ENCODE results near the gene CACNA2D3.

The CACNA2D3 gene

GRCh38 chr3:54988838-54989630 is 866.7 kb downstream of the CACNA2D3 start:
- peak; percentile 81 for DNase-seq

DNA sequence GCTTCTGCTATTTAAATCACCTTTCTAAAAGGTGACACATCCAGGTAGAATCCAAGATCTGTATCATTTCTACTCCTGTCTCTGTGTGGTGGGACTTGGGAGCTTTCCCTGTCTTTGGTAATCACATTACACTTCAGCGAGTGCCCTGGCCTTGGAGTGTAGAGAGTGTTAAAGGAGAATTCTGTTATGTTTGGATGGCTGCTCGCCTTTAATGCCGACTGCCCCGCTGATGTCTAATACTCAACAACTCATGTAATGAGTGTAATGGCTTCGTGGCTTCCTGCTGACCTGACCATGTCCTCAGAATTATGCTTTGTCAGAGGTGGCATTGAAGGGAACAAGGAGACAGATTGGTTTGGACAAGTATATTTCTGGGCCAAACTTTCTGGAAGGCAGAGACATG is 871.8 kb downstream of the CACNA2D3 start:
- no peak for DNase-seq

DNA sequence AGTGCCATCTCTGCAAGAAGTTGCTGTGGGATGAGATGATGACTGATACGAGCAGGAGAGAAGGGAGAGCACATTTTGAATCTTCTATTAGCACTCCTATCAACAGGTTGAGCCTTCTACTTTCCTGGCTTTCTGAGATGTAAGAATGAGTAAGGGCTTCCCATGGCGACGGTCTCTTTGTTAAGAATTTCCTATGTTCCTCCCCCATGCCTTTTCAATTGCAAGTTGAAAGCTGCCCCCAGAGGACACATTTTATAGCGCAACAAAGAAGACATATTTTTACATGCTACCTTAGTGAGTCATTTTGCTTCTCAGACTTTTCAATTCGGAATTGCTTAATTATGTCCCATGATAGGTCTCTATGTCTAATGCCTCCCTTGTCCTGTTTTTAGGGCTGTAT is 876.8 kb downstream of the CACNA2D3 start:
- peak; percentile 93 for DNase-seq

DNA sequence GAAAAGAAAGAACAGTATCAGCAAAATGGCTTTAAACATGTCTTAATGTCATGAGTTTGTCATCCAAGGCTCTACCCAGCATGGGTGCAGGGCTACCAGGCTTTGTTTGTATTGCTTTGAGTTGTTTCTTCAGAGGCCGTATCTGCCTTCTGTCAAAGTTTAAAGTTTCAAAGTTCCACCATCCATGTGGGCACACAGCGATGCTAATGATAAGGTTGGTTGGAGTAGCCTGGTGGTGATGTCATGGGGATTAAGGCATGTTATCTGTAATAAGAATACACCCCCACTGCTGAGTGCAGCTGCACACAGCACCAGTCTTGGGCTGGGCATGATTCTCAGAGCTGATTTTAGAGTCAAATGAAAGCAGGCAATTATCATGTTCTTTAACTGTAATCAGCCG is 877.5 kb downstream of the CACNA2D3 start:
- DNase-seq: no peak

DNA sequence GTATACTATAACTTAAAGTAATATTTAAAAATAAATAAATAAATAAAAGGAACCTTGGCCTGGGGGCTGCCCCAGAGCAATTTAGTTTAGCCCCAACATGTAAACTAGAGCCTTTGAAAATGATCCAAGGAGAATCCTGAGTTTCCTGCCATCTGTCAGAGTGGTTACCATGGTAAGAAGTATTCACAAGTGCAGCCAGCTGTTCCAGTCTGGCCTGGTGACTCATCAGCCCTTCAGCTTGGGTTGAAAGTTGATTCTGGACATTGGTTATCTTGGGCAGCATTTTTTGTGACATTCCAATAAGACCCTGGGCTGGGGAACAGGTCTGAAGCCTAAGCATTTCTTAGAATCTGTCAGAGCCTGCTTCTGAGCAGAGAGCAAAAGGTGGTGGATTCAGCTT is 878.2 kb downstream of the CACNA2D3 start:
- peak; percentile 75 for DNase-seq

GRCh38 chr3:55000953-55001352 is 878.6 kb downstream of the CACNA2D3 start:
- DNase-seq: no peak

GRCh38 chr3:55002416-55002930 is 880.1 kb downstream of the CACNA2D3 start:
- DNase-seq: no peak

GRCh38 chr3:55006244-55006676 is 883.9 kb downstream of the CACNA2D3 start:
- DNase-seq: peak; percentile 25

- DNase-seq: no peak
These were observed 885.6 kb downstream of the CACNA2D3 start for GRCh38 chr3:55007971-55008370.

DNA sequence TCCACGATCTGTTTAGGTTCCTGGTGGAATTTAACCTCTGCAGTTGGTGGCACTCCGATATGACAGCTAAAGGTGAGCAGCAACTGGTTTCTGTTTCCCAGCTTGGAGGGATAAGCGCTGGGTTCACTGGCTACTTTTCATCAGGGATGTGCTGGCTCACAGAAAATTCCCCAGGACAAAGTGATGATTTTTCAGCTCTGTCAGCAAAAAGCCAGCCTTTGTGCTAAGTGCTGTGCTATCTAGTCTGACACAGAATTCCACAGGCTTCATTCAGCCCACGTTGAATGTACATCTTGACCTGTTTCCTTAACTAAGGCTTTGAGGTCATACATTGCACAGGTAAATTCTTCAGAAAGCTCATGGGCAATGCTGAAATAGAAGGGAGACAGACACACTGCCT is 887.0 kb downstream of the CACNA2D3 start:
- no peak for DNase-seq

DNA sequence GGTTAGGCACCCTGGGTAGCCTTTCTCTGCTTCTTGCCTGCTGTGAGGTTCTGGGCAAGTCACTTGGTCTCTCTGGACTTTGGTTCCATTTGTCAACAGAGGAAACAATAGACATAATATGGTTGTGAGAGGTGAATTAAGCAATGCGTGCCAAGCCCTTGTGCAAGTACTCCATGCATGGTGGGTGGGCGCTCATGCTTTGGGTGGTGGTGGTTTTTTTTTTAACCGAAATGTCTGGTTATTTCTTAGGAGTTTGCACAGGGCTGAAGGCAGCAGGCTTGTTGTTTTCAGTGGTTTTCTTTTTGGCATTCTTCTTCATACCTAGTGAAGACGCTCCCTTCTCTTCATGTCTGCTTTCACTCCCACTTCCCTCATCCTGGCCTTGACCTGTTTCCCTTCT is 889.7 kb downstream of the CACNA2D3 start:
- DNase-seq: no peak

DNA sequence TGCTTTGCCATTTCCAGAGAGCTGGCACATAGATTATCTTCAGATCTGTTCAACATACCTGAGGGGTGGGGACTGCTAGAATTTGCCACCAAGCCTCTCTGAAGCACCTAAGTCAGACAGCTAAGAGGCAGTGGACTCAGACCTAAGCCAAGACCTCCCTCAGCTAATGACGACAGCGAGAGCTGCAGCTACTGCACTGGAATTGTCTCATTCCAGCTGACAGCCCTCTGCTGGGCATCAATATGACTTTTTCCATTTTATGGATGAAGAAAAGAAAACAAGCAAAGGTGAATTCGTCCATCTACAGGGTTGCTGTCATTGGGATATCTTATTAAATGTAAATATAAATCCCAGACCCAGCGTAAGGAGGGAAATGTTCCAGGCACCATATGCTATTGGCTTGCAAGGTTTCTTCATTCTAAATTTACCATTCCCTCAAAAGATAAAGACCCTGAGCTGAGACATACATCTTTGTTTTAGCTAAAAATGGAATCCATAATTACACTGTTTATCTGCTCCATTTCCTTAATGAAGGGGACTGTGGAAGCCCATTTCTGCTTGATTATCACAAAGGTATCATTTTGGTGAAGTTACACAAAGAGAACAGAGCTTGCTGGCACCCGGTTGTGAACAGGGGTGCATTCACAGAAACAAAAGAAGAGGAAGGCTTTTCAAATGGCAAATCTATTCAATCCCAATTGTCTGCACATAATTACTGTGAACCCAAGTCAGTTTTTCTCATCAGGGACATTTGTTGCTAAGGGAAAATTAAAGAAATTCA is 891.0 kb downstream of the CACNA2D3 start:
- DNase-seq: peak; percentile 62

- peak; percentile 50 for DNase-seq
These were observed 891.7 kb downstream of the CACNA2D3 start for GRCh38 chr3:55014081-55014480.

GRCh38 chr3:55014906-55015305 is 892.6 kb downstream of the CACNA2D3 start:
- no peak for DNase-seq

- DNase-seq: peak; percentile 75
These were observed 895.5 kb downstream of the CACNA2D3 start for GRCh38 chr3:55017876-55018275.

DNA sequence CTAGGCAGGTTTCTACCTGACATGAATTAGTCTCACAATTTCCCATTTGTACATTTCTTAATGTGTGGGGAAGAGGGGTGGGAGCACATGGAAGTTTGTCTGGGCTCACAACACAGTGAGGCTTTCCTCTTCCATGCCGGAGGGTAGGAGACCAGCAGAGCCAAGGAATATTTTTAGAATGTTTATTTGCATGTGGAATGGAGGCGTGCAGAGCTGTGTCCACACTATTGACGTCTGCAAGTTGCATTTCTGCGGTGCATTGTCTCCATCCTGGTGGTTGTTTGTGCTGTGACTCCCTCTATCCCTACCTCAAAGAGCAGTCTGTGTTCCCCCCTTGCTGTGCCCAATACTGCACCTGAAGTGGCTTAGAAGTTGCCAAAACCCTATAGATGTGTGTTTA is 908.6 kb downstream of the CACNA2D3 start:
- no peak for DNase-seq

DNA sequence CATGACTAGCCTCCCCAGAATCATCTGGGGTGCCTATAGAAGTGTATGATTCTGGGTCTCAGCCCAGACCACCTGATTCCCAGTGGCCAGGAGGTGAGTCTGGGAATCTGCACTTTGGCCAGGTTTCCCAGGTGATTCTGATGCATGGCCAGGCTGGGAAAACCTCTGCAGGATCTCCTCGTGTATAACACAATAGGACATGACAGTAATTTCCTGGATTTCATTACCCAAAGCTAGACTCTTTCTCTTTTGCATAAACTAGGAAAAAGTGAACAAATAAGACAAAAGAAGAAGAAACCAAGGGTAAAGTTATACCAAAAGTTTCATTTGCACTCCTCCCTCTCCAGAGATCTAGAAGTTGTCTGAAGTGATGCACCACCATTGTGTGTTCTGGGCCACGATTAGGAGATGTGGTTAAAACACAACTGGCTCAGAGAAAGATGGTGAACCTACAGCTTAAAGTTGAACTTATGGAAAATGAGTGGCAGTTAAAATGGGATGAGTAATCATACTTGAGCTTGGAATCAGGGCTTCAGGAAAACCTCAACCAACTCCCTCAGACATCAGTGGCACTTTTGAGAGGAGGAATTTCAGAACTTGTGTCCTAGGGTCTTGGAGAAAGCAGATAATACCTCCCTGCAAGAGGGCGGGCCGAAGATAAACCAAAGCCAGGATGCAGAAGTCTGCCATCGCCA is 914.7 kb downstream of the CACNA2D3 start:
- DNase-seq: no peak

GRCh38 chr3:55042591-55042990 is 920.2 kb downstream of the CACNA2D3 start:
- DNase-seq: no peak

GRCh38 chr3:55044486-55044885 is 922.1 kb downstream of the CACNA2D3 start:
- DNase-seq: no peak

- peak; percentile 46 for DNase-seq
These were observed 936.8 kb downstream of the CACNA2D3 start for GRCh38 chr3:55059027-55059629.

DNA sequence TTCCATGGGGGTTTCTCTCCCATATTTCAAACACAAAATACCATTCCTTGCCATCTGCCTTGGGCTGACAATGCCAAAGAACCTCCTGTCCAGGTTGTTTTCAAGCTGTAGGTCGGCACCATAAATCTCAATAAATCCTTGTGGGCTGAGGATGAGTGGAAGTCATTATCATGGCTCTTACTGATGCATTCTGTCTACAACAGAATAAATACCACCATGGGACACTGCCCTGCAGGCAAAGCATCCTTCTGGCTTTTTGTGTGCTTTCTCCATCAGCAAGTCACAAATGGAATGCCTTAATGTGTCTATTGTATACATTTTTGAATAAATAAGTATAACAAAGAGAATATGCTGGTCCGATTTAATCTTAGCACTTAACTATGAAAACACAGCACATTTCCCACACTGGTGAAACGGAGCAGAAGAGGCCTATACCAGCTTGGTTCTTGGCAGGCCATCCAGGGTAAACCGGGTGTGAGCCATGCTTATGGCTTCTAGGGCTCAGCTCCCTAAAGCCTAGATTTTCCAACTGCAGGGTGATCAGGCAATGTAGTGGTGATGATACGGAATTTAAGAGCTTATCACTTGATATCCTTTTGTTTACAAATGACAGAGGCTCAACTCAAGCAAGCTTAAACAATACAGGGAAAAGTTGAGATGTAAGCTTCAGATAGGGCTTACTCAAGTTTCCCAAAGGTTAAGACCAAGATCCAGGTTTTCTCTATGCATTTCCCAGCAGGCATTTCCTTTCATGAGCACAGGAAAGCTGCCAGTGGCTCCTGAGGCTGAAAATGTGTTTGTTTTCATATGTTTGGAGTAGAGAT is 938.8 kb downstream of the CACNA2D3 start:
- no peak for DNase-seq

DNA sequence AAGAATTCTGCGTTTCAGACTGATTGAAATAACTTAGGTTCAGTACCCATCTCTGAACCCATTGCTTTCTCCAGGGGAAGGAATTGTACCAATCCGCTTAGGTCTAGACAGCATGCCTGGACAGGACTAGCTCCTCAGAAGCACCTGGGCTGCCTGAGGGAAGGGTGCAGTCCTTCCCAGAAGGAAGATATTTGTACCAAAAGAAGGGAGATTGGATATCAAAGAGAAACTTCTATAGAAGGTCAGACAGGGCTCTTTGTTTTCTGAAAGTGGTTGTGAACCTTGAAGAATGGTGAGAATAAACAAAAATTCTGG is 939.3 kb downstream of the CACNA2D3 start:
- no peak for DNase-seq

All from fibroblast of skin of right biceps (primary cell).